ENCODE measurements around the gene TASOR. TPM values are rescaled to one million over a fixed set of nuclear protein-coding genes. Genes with fewer than 3 reads are reported as not detected.

TASOR gene
- total RNA-seq, 1 experiment from 2014 or later: 37.2 TPM

DNA sequence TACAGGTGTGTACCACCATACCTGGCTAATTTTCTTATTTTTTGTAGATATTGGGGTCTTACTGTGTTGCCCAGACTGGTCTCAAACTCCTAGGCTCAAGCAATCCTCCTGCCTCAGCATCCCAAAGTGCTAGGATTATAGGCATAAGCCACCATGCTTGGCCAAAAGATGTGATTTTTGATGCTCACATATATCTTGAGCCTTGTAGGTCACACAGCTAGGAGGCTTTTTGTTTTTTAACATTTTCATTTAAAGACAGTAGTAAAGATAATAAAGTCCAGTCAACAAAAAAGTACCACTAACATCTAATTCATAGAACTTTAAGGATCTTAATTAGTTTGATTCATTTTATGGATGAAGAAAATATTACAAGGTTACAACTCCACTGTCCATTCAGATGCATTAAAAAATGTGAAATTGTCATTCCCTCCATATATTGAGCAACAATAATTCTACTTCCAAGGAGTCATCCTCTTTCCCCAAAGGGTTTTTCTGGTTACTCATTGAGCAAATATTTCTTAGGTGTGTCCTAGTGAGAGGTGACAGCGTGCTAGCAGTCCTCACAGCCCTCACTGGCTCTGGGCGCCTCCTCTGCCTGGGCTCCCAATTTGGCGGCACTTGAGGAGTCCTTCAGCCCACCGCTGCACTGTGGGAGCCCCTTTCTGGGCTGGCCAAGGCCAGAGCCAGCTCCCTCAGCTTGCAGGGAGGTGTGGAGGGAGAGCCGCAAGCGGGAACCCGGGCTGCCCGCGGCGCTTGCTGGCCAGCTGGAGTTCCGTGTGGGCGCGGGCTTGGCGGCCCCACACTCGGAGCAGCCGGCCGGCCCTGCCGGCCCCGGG lies 8.3 kb upstream of the TASOR start:
- no peaks in the 10 kb centered on the region for H3K4me1 Mint-ChIP-seq
- H3K23me2 ChIP-seq (ENCODE audit: insufficient read length, low read depth, low read length, poor library complexity, severe bottlenecking): no peaks in the 10 kb centered on the region
- H2BK12ac ChIP-seq (ENCODE audit: insufficient read length, low read depth, low read length): no peak overlapping the region
- H2BK20ac ChIP-seq (ENCODE audit: low read depth, low read length, poor library complexity, severe bottlenecking): no peak overlapping the region
- no peaks in the 10 kb centered on the region for H3K79me2 ChIP-seq (ENCODE audit: insufficient read depth, low read length)
- no peaks in the 10 kb centered on the region; the same call in 1 of the 2 replicates for H3K27me3 ChIP-seq (ENCODE audit: insufficient read depth, low read length)
- no peaks in the 10 kb centered on the region for H3K9me3 ChIP-seq (ENCODE audit: control insufficient read depth, low read depth, low read length)
- no peaks in the 10 kb centered on the region for H3K79me1 ChIP-seq (ENCODE audit: insufficient read depth, low read depth, low read length, poor library complexity, severe bottlenecking)
- no peak overlapping the region for H3K27ac Mint-ChIP-seq
- TF ChIP-seq, protein P1, sequence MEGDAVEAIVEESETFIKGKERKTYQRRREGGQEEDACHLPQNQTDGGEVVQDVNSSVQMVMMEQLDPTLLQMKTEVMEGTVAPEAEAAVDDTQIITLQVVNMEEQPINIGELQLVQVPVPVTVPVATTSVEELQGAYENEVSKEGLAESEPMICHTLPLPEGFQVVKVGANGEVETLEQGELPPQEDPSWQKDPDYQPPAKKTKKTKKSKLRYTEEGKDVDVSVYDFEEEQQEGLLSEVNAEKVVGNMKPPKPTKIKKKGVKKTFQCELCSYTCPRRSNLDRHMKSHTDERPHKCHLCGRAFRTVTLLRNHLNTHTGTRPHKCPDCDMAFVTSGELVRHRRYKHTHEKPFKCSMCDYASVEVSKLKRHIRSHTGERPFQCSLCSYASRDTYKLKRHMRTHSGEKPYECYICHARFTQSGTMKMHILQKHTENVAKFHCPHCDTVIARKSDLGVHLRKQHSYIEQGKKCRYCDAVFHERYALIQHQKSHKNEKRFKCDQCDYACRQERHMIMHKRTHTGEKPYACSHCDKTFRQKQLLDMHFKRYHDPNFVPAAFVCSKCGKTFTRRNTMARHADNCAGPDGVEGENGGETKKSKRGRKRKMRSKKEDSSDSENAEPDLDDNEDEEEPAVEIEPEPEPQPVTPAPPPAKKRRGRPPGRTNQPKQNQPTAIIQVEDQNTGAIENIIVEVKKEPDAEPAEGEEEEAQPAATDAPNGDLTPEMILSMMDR (conservative IDR thresholded peaks at IDR 0.05): no peak
- no peak overlapping the region for H3K9ac ChIP-seq (ENCODE audit: extremely low read depth, insufficient read length, low read length)
- H4K91ac ChIP-seq (ENCODE audit: insufficient read length, low read depth, low read length): no peak overlapping the region
- no peak overlapping the region for H3K14ac ChIP-seq (ENCODE audit: insufficient read depth, low read length)
- H2BK120ac ChIP-seq (ENCODE audit: low read depth, low read length, poor library complexity, severe bottlenecking): no peak overlapping the region
- no peaks in the 10 kb centered on the region for H3K36me3 Mint-ChIP-seq (ENCODE audit: insufficient read depth in 1 of 3, low read depth in 3 of 3)
- no peak overlapping the region for H3K4me2 ChIP-seq (ENCODE audit: insufficient read depth, insufficient read length, low read length)
- WGBS (ENCODE audit: extremely low coverage, insufficient read length, low lambda C conversion rate): no CpG with 5 or more reads among the region's 19 CpGs
- H2AK5ac ChIP-seq (ENCODE audit: insufficient read length, low read length): no peak overlapping the region
- no peak overlapping the region for H2AFZ ChIP-seq (ENCODE audit: low read length)
- H3K9me3 Mint-ChIP-seq: no peaks in the 10 kb centered on the region
- no peak overlapping the region for H4K8ac ChIP-seq (replicated peaks; ENCODE audit: insufficient read length, low read depth, low read length)
- H3K4ac ChIP-seq (ENCODE audit: low read depth, low read length): no peak overlapping the region
- H3K4me1 ChIP-seq (ENCODE audit: insufficient read depth, low read length): no peaks in the 10 kb centered on the region
- H3K27ac ChIP-seq (ENCODE audit: insufficient read length, low read depth, low read length): no peak overlapping the region
- H2BK5ac ChIP-seq (ENCODE audit: insufficient read length, low read length): no peak overlapping the region
- H3K23ac ChIP-seq (ENCODE audit: insufficient read length, low read depth, low read length): no peak overlapping the region
- H3K18ac ChIP-seq (ENCODE audit: insufficient read length, low read depth, low read length): no peak overlapping the region
- no peaks in the 10 kb centered on the region for H4K20me1 ChIP-seq (ENCODE audit: control insufficient read depth, insufficient read depth, insufficient read length)
- no peak overlapping the region for H4K5ac ChIP-seq (ENCODE audit: insufficient read length, low read depth, low read length)
- no peak overlapping the region for H2BK15ac ChIP-seq (ENCODE audit: low read depth, low read length)
- peaks cover 20% of the 10 kb centered on the region for H3K27me3 Mint-ChIP-seq (ENCODE audit: low read depth)
- no peak overlapping the region for H3K4me3 Mint-ChIP-seq
- H3T11ph ChIP-seq (ENCODE audit: low read length): no peak overlapping the region
- DNase-seq: no peak
- no peak overlapping the region for H3K56ac ChIP-seq (ENCODE audit: insufficient read length, low read depth, low read length)

All from H9 (cell line).